Measurements from ENCODE around the gene RAB11FIP4.

DNA sequence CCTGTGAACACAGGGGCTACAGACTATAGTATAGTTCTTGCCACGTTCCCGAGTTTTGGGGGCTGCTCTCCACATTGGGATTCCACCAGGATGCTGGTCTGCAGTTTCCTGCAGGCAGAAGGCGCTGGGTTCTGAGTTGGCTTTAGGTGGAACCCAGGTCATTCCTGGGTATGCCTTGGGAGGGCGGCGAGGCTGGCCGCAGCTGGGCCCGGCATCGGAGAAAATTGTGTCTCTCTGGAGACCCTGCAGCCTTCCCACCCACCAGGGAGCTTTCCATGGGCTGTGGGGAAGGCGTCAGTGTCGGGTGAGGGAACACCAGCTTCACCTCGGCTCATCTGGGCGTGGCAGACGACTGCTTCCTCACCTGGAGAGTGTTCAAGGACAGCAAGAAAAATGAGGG, 183.6 kb downstream of the RAB11FIP4 start:
- TF ChIP-seq, protein P1, sequence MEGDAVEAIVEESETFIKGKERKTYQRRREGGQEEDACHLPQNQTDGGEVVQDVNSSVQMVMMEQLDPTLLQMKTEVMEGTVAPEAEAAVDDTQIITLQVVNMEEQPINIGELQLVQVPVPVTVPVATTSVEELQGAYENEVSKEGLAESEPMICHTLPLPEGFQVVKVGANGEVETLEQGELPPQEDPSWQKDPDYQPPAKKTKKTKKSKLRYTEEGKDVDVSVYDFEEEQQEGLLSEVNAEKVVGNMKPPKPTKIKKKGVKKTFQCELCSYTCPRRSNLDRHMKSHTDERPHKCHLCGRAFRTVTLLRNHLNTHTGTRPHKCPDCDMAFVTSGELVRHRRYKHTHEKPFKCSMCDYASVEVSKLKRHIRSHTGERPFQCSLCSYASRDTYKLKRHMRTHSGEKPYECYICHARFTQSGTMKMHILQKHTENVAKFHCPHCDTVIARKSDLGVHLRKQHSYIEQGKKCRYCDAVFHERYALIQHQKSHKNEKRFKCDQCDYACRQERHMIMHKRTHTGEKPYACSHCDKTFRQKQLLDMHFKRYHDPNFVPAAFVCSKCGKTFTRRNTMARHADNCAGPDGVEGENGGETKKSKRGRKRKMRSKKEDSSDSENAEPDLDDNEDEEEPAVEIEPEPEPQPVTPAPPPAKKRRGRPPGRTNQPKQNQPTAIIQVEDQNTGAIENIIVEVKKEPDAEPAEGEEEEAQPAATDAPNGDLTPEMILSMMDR (IDR thresholded peaks at IDR 0.05; ENCODE audit: insufficient read depth, low read length, poor library complexity, severe bottlenecking): no peak
- TF ChIP-seq EZH2phosphoT487 (conservative IDR thresholded peaks at IDR 0.05; ENCODE audit: low read length): no peak
